Spleen (tissue), 11 donors: ENCODE results near the gene DVL2. TPM values are rescaled to one million over a fixed set of nuclear protein-coding genes. Genes with fewer than 3 reads are reported as not detected.
A peak's percentile ranks its signal among the peaks of the same experiment; 100 is the strongest.

Experiments
- DNase-seq: peaks from one replicate; pipeline ENCODE4 v3.0.0-alpha.2; 2020
- H3K27ac ChIP-seq, 8 donors: fragments of 200-600 bp; sonication (generic) in 7 of 8; 1 replicate in 4 of 8; 2 replicates in 4 of 8; pipeline versions ENCODE4 v1.5.0 to v1.8.0; 2016 to 2021; ENCODE audit warnings: inconsistent platforms in 4 of 8, mild to moderate bottlenecking in 4 of 8, moderate library complexity in 1 of 8
- H3K27me3 ChIP-seq, 7 donors: fragments of 200-600 bp; sonication (generic) in 6 of 7; replicated peaks in 1 of 7; 1 replicate in 4 of 7; 2 replicates in 3 of 7; pipeline versions ENCODE4 v1.5.0 to v1.8.0; 2016 to 2021; ENCODE audit warnings: inconsistent platforms in 3 of 7, mild to moderate bottlenecking in 1 of 7
- H3K36me3 ChIP-seq, 6 donors: fragments of 200-600 bp; sonication (generic) in 5 of 6; 1 replicate in 4 of 6; 2 replicates in 2 of 6; pipeline versions ENCODE4 v1.5.0 to v1.8.0; 2016 to 2021; ENCODE audit warnings: inconsistent platforms in 2 of 6
- H3K4me1 ChIP-seq, 6 donors: fragments of 200-600 bp; sonication (generic) in 5 of 6; 1 replicate in 3 of 6; 2 replicates in 3 of 6; pipeline versions ENCODE4 v1.5.0 to v1.8.0; 2016 to 2021; ENCODE audit warnings: inconsistent platforms in 3 of 6
- H3K4me3 ChIP-seq, 8 donors: fragments of 200-600 bp; sonication (generic) in 7 of 8; 1 replicate in 4 of 8; 2 replicates in 4 of 8; pipeline versions ENCODE4 v1.5.0 to v1.8.0; 2016 to 2021; ENCODE audit warnings: inconsistent platforms in 4 of 8, mild to moderate bottlenecking in 4 of 8, moderate library complexity in 2 of 8
- H3K9me3 ChIP-seq, 8 donors: fragments of 200-600 bp; sonication (generic) in 7 of 8; 1 replicate in 4 of 8; 2 replicates in 4 of 8; pipeline versions ENCODE4 v1.5.0 to v1.8.0; 2016 to 2021; ENCODE audit warnings: inconsistent platforms in 4 of 8
- POLR2A ChIP-seq, 3 donors: fragments of 450-650 bp; IDR thresholded peaks; one replicate each; pipeline ENCODE4 v1.5.1; 2017; ENCODE audit warnings: antibody characterized with exemption in 3 of 3, mild to moderate bottlenecking in 1 of 3
- POLR2AphosphoS5 ChIP-seq, 3 donors: sonication (generic); formaldehyde crosslinking; IDR thresholded peaks; one replicate each; pipeline ENCODE4 v1.5.1; 2017; ENCODE audit warnings: antibody characterized with exemption in 3 of 3
- WGBS, 5 donors: extraction: QIAGEN DNeasy Blood & Tissue Kit in 3 of 5; methylation state at CpG; one replicate each; pipeline versions ENCODE4 v1.1.5 to v1.1.7; 2013 to 2018; 5-methylcytosine and 5-hydroxymethylcytosine counted together
- intact Hi-C: fragments of 100-400 bp; cut with DNase I; formaldehyde crosslinking; loops from one replicate; pipeline ENCODE4 v1.15.0; 2023; ENCODE audit warnings: low total_unique reads
- polyA plus RNA-seq, 3 donors: library from polyadenylated mRNA; stranded (reverse); fragments of 200-250 nt; gene quantifications; one replicate each; pipeline ENCODE4 v1.2.1, GENCODE V29; 2013
- total RNA-seq, 7 donors: library from RNA; depleted of rRNA in 3 of 7; stranded (reverse); fragments of >200 nt in 3 of 7; fragmentation: NEBNext Ultra II Directional in 4 of 7; extraction: Animal tissue kit (Norgen Biotek cat#: 25700) in 4 of 7; gene quantifications; one replicate each; pipeline versions ENCODE4 v1.1.0 to v1.2.1, GENCODE V29; 2016 to 2021
- TF ChIP-seq, protein P1 (sequence below), 11 experiments: fragments of 200-600 bp in 7 of 11; fragments of 450-650 bp in 4 of 11; sonication (generic) in 4 of 11; IDR thresholded peaks in 8 of 11; conservative IDR thresholded peaks in 3 of 11; 1 replicate in 7 of 11; 2 replicates in 4 of 11; pipeline versions ENCODE4 v1.4.0 to v1.8.0; 2016 to 2021; ENCODE audit warnings: antibody characterized with exemption in 11 of 11, inconsistent platforms in 4 of 11, mild to moderate bottlenecking in 1 of 11
- donor health status: healthy with polysubstance abuse.
- donor health status: DM: no; HTN: no; CAD: no; lungs with moderate emphysema.
- donor health status: DM: no; HTN: no; CAD: no.
- donor health status: Bipolar disorder and iron deficiency.
- donor health status: healthy.
- donor health status: DM: no; HTN: no; CAD: no.
- donor health status: DM: yes; HTN: yes; CAD: no.

DVL2 gene
- total and polyA plus RNA-seq, 10 donors = 9.8 to 48.0 (median 37.7) TPM

DNA sequence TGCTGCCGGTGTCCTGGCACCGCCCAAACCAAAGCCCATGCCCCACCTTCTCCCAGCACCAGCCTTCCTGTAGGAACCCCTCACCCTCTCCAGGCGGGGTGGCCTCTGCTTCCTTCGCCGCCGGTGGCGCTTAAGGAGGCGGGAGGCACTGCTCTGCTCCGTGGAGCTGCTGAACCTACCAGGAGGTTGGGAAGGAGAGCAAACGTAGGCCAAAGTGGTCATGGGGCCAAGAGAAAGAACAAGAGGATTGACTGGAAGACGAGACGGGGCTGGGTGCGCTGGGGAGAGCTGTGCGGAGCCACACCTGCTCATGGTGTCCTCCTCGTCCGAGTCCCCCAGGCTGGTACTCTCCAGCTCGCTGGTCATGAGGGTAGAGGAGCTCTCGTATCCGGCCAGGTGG, 4.8 kb downstream of the DVL2 start:
- H3K9me3 ChIP-seq = no peaks in the 10 kb centered on the region
- WGBS, 5 donors = 94 to 96% (median 95%) methylated on average over 18 to 19 of the region's 19 CpGs
- H3K4me3 ChIP-seq = no peak overlapping the region
- DNase-seq = no peak
- TF ChIP-seq POLR2A (IDR thresholded peaks at IDR 0.05) (no peak), POLR2AphosphoS5 (IDR thresholded peaks at IDR 0.05) (no peak)
- TF ChIP-seq, protein P1, sequence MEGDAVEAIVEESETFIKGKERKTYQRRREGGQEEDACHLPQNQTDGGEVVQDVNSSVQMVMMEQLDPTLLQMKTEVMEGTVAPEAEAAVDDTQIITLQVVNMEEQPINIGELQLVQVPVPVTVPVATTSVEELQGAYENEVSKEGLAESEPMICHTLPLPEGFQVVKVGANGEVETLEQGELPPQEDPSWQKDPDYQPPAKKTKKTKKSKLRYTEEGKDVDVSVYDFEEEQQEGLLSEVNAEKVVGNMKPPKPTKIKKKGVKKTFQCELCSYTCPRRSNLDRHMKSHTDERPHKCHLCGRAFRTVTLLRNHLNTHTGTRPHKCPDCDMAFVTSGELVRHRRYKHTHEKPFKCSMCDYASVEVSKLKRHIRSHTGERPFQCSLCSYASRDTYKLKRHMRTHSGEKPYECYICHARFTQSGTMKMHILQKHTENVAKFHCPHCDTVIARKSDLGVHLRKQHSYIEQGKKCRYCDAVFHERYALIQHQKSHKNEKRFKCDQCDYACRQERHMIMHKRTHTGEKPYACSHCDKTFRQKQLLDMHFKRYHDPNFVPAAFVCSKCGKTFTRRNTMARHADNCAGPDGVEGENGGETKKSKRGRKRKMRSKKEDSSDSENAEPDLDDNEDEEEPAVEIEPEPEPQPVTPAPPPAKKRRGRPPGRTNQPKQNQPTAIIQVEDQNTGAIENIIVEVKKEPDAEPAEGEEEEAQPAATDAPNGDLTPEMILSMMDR (IDR thresholded peaks at IDR 0.05 in 8 of 11, conservative IDR thresholded peaks at IDR 0.05 in 3 of 11) = no peak
- no peak overlapping the region for H3K27ac ChIP-seq
- peaks cover 0 to 64% (median 58%) of the 10 kb centered on the region in 6 donors for H3K36me3 ChIP-seq
- intact Hi-C loops = no loop called here
- peaks cover under 1 to 35% (median 28%) of the 10 kb centered on the region in 6 donors for H3K4me1 ChIP-seq
- H3K27me3 ChIP-seq = no peaks in the 10 kb centered on the region

DNA sequence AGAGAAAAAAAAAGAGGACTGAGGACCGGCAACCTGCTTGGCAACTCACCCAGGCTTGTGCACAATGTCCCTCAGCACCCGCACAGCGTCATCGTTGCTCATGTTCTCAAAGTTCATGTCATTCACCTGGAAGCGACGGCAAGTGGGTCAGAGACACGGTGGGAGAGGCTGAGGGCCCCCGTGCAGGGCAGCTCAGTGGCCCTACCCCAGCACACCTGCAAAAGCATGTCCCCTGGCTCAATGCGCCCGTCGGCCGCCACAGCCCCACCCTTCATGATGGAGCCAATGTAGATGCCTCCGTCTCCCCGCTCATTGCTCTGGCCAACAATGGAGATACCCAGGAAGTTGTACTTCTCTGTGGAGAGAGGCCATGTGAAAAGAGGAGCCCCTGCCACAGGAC, 5.4 kb downstream of the DVL2 start:
- Histone ChIP-seq H3K4me3 (no peak overlapping the region), H3K36me3 (peaks cover 0 to 70% (median 64%) of the 10 kb centered on the region in 6 donors), H3K9me3 (no peaks in the 10 kb centered on the region), H3K4me1 (peaks cover 0 to 37% (median 26%) of the 10 kb centered on the region in 6 donors), H3K27me3 (no peaks in the 10 kb centered on the region), H3K27ac (no peak overlapping the region)
- TF ChIP-seq, protein P1 (IDR thresholded peaks at IDR 0.05 in 8 of 11, conservative IDR thresholded peaks at IDR 0.05 in 3 of 11) = no peak
- TF ChIP-seq POLR2A (IDR thresholded peaks at IDR 0.05) (no peak), POLR2AphosphoS5 (IDR thresholded peaks at IDR 0.05) (no peak)
- WGBS, 5 donors = 90 to 95% (median 94%) methylated on average over 11 to 14 of the region's 14 CpGs
- intact Hi-C loops = no loop called here
- no peak for DNase-seq

DNA sequence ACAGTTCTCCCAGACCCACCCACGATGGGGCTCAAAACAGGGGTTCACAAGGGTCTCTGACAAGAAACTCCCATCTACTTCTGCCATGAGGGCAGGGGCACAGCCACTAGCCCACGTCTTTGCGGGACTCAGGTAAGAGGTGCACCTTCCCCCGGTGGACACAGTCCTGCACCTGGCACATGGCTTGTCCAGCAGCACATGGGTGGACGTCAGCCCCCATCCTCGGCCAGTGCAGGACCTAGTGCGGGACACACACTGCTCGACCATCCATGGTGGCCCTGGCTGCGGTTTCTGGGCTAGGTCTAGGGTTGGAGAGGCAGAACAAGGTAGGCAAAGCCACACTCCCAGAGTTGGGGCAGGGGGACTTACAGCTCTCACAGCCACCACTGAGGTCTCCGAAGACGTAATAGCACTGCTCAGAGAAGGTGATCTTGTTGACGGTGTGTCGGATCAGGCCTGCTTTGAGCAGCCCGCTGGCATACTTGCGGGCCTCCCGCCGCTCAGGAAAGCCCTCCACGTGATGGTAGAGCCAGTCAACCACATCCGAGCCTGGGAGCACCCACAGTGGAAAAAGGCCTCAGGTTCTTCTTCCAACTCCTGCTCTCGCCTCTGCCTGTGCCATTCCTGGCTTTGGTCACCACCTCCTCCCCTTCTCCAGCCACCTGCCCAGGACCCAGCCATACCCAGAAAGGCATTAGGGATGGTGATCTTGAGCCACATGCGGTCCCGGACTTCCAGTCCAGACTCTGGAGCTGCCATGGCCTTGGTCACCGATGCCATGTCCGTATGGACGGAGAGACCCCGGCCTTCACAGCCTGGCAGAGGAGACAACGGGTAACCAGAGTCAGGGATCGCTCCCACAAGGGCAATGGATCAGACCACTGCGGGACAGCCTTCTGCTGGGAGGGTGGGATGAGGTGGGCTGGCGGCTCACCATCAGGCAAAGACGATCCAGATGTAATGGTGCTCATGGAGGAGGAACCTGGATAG, 7.3 kb downstream of the DVL2 start:
- intact Hi-C loops = no loop called here
- Histone ChIP-seq H3K27ac (no peak overlapping the region), H3K9me3 (no peaks in the 10 kb centered on the region), H3K27me3 (no peaks in the 10 kb centered on the region), H3K4me1 (peaks cover 0 to 29% (median 10%) of the 10 kb centered on the region in 6 donors), H3K4me3 (no peak overlapping the region), H3K36me3 (peaks cover 0 to 89% (median 82%) of the 10 kb centered on the region in 6 donors)
- WGBS, 5 donors = 92 to 95% (median 95%) methylated on average over 27 to 31 of the region's 31 CpGs
- TF ChIP-seq, protein P1 (IDR thresholded peaks at IDR 0.05 in 8 of 11, conservative IDR thresholded peaks at IDR 0.05 in 3 of 11) = no peak
- TF ChIP-seq POLR2A (IDR thresholded peaks at IDR 0.05) = no peak
- peak; percentile 3 to 56 (median 26) for TF ChIP-seq POLR2AphosphoS5 (IDR thresholded peaks at IDR 0.05)
- DNase-seq = no peak

DNA sequence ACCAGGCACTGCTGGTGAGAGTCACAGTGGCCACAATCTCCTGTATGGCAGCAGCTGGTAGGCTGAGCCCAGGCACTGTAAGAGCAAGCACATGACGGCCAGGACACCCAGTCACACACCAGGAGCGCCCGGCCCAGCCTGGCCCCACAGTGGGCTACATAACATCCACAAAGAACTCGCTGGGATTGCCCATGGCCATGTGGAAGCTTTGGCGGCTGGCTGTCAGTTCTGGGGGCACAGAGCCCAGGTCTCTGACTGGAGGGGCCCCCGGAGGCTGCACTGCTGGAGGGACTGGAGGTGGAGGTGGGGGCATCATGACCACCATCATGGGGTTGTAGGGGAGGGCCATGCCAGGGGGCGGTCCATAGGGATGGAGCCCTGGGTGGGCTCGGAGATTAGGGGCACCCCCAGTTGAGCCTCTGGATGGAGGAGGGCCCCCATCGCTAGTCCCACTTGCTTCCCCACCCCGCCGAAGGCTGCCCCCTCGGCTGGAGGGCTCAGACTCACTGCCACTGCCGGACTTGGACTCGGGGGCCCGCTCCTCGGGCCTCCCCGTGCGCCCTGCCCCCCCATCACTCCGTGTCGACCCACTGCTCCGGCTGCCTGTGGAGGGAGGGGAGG, 8.5 kb downstream of the DVL2 start:
- H3K4me1 ChIP-seq = peaks cover 2 to 29% (median 13%) of the 10 kb centered on the region in 6 donors
- no peak overlapping the region for H3K4me3 ChIP-seq
- no peak overlapping the region for H3K27ac ChIP-seq
- TF ChIP-seq, protein P1 (IDR thresholded peaks at IDR 0.05 in 8 of 11, conservative IDR thresholded peaks at IDR 0.05 in 3 of 11) = no peak
- TF ChIP-seq POLR2A (IDR thresholded peaks at IDR 0.05) (no peak), POLR2AphosphoS5 (IDR thresholded peaks at IDR 0.05) (peak in 2 of 3 donors; percentile 30 to 40)
- intact Hi-C loops = no loop called here
- H3K9me3 ChIP-seq = no peaks in the 10 kb centered on the region
- DNase-seq = no peak
- no peaks in the 10 kb centered on the region for H3K27me3 ChIP-seq
- 83 to 96% (median 89%) methylated on average over 16 to 21 of the region's 21 CpGs for WGBS, 5 donors
- H3K36me3 ChIP-seq = peaks cover 0 to 99% (median 84%) of the 10 kb centered on the region in 6 donors
